Stimulated activated CD4-positive, alpha-beta T cell treated with anti-CD3 and anti-CD28 coated beads, Interleukin-12 subunit alpha, Interleukin-12 subunit beta, amount 100 ng/mL, for 4 hours (primary cell): ENCODE measurements around the gene IQGAP2.
A peak's percentile ranks its signal among the peaks of the same experiment; 100 is the strongest.

Source experiments
- DNase-seq: peaks from one replicate; pipeline ENCODE4 v3.0.0-alpha.2; 2020

Gene IQGAP2

GRCh38 chr5:76455531-76456133, 52.5 kb downstream of the IQGAP2 start:
- DNase-seq: no peak

GRCh38 chr5:76456258-76456657, 53.2 kb downstream of the IQGAP2 start:
- DNase-seq: no peak

DNA sequence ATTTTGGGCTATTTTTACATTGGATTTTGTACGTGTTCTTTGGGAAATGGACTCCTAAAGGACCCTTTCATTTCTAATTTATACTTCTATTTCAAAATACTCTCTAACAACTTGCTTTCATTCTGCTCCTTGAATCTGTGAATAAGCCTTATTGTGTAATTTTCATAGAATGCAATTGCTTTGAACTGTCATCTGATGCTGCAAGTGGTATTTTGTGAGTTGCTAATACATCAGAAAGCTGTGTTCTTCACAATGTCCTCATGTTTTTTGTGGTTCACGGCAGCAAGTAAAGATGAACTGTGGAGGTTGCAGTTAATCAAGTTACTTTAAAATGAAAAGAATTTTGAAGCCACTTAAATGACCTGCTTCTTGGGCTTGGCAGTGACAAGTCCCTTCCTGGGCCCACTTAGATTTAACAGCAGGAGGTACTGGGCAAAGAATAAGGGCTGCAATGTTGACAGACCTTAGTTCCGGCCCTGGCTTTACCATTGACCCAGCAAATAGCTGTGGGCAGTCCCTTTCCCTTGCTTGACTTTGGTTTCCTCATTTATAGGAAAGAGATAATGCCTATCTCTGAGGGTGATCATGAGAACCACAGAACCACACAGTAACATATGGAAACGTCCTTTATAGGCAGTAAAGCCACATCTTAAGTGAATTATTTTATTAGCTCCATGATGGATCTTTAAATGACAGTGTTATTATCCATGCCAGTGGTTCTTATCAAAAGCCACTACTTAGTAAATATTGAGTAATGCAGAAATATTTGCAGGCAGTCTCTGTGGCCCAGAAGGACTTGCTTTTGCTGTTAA, 54.8 kb downstream of the IQGAP2 start:
- DNase-seq: no peak

- DNase-seq: no peak
Observed at GRCh38 chr5:76458486-76458830, 55.4 kb downstream of the IQGAP2 start.

GRCh38 chr5:76460104-76460503, 57.0 kb downstream of the IQGAP2 start:
- no peak for DNase-seq

- no peak for DNase-seq
Observed at GRCh38 chr5:76462097-76462667, 59.1 kb downstream of the IQGAP2 start.

GRCh38 chr5:76467216-76467615, 64.1 kb downstream of the IQGAP2 start:
- DNase-seq: no peak

DNA sequence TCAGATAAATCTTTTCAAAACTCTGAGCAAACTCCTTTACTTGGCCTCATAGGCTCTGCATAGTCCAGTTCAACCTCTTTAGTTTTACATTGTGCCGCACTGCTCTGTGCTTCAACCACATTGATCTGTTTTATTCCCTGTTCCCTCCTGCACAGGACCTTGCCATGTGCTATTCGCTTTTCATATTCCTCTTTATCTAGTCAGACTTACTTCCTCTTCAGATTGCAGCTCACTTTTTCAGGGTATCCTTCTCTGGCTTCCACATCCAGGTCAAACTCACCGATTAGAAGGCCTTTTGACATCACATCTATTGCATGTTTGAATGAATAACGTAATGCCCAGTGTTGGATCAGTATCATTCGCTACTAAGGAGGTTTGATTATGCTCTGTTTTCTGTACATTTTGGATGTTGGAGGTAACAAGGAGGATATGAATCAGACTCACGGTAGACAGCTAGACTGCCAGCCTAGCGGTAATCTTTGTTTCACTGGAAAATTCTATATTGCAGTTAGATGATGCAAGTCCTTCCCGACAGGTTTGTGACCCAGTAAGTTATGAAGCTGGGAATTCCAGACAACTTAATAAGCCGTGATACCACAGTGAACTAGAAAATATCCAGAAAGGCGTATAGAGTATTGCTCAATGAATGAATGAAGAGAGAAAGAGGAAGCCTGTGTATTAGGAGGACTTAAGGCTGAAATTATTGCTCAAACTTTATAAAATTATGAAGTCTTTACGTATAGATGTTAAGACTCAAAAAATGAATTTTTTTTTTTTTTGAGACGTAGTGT, 65.7 kb downstream of the IQGAP2 start:
- no peak for DNase-seq

GRCh38 chr5:76469656-76470290, 66.7 kb downstream of the IQGAP2 start:
- DNase-seq: no peak

GRCh38 chr5:76470976-76471375, 67.9 kb downstream of the IQGAP2 start:
- no peak for DNase-seq

DNA sequence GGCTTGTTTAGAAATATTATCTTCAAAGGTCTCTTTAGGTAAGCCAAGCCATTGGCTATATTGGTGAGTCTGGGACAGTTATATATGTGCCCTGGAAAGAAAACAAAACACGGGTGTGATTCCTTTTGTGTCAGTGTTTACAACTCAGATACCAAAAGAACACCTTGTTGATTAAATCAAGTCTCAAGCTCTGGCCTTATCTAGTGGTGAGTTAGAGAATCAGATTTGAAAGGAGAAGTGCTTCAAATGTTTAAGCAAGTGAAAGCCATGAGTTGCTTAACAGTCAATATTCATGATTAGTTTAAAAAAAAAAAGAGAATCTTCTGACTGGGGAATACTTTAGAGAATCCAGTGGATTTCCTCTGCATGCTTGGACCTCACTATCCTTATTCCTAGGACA, 68.3 kb downstream of the IQGAP2 start:
- no peak for DNase-seq

- DNase-seq: no peak
Observed at GRCh38 chr5:76471987-76472334, 68.9 kb downstream of the IQGAP2 start.

DNA sequence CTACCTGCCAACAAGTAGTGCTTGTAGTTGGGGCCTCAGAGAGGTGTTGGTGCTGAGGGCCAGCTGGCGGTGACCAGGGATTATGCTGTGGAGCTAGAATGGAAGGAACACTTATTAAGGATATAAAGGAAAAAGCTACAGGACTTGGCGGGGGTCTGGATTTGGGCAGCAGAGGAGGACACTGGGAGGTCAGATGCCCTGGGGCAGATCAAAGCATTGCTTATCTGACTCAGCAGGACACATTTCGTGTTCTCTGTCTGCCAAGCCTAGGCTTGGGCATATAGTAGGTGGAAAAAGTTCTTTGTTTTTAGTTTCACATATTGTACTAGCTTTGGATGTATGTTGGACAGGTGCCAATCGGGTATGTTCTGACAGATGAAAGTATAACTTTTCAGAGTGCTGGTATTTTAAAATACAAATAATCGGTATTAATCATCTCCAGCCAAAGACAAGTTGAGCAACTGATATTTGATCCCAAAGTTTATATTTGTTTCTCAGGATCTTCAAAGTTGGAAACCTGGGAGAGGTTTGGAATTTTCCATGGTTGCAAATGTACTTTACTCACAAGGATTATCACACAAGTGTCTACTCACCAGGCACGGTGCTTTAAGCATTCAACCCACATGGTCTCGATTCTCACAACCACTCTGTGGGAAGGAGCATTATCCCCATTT, 69.4 kb downstream of the IQGAP2 start:
- peak; percentile 13 for DNase-seq

GRCh38 chr5:76473009-76473336, 69.9 kb downstream of the IQGAP2 start:
- no peak for DNase-seq

GRCh38 chr5:76473661-76474060, 70.6 kb downstream of the IQGAP2 start:
- peak; percentile 47 for DNase-seq

DNA sequence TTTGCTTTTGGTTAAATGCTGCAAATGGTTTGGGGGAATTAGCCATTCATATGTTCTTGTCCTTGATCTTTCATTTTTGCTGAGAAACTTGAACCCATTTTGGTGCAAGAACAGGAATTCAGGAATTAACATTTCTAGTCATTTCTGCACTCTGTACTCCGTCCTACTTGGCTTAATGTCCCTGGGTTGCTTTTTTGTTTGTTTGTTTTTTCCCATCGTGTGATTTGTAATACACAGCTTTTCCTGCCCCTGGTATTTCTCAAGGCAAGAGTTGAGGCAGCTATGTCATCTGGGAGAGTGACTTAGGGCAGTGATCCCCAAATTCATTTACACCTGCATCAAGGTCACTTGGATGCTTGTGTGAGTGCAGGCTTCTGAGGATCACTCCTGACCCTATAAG, 71.3 kb downstream of the IQGAP2 start:
- DNase-seq: no peak

DNA sequence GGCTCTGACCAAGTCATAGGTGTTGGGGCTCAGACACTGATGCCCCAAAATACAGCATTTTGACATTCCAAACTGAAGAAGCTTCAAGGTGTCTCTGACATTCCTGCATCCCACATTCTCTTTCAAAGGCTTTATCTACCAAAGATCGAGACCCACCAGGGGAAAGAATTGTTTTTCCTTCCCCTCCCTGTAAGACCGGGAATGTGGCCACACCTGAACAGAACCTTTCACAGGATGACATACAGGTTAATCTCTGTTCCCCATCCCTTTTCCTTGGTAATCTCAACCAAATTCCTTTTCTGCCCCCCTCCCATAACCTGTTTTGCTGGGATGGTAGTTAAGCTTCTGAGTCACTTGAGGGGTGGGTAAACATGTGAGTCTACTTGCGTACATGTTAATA, 72.3 kb downstream of the IQGAP2 start:
- no peak for DNase-seq

GRCh38 chr5:76475936-76476335, 72.9 kb downstream of the IQGAP2 start:
- no peak for DNase-seq

DNA sequence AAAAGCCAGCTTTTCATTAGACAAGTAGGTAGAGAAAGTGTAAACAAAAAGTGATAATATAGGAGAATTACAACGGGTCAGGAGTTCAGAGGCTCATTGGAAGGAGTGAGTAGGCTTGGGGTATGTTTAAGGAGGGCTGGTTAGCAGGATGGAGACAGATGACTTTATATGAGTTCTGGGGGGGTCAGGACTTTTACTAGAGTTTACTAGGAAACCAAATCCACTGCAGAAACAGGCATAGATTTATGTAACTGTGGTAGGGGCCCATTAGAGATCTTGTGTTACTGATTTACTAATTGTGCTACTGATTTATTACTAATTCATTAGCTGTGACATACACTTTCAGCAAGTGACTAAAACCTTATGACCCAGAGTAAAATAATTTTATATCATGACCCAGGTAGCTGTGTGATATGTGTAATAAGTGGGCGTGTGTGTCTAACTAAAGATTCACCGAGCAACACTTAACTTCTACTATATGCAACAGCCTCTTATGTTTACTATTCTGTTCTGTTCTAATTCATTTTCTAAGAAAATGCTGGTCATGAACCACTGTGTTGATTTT, 73.5 kb downstream of the IQGAP2 start:
- no peak for DNase-seq

DNA sequence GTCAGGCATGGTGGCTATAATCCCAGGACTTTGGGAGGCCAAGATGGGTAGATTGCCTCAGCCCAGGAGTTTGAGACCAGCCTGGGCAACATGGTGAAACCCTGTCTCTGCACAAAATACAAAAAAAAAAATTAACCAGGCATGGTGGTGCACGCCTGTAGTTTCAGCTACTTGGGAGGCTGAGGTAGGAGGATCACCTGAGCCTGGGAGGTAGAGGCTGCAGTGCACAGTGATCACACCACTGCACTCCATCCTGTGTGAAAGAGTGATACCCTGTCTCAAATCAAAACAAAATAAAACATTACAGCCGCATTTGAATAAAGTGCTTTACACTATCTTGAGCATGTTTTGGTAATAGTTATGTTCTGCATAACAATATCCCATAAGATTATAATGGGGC, 74.0 kb downstream of the IQGAP2 start:
- DNase-seq: no peak

- DNase-seq: no peak
Observed at GRCh38 chr5:76477571-76477970, 74.5 kb downstream of the IQGAP2 start.

GRCh38 chr5:76479281-76479680, 76.2 kb downstream of the IQGAP2 start:
- DNase-seq: no peak
